Measurements from ENCODE around the gene DENND2C.

GRCh38 chr1:114561333-114561732 is 108.5 kb downstream of the DENND2C start:
- TF ChIP-seq POLR2A (IDR thresholded peaks at IDR 0.05; ENCODE audit: low read length) (no peak), GATA1 (IDR thresholded peaks at IDR 0.05; ENCODE audit: low read depth, low read length) (no peak)

All from erythroblast (primary cell).